SU-DHL-6 (cell line): ENCODE results near the gene PLXND1.

ENCODE experiments used
- H2AFZ ChIP-seq: fragments of 200-600 bp; sonication (generic); 2 replicates; pipeline ENCODE4 v1.6.1; 2014; ENCODE audit warnings: low read depth, mild to moderate bottlenecking, moderate library complexity, mixed read lengths, antibody characterized with exemption, low read length; ENCODE audit not compliant: severe bottlenecking
- H3F3A ChIP-seq: fragments of 200-600 bp; shearing (Covaris generic); 2 replicates; pipeline ENCODE4 v1.6.0; 2016; ENCODE audit warnings: antibody characterized with exemption, mild to moderate bottlenecking; ENCODE audit not compliant: insufficient read depth
- H3K27ac ChIP-seq: fragments of 200-600 bp; sonication (generic); 2 replicates; pipeline ENCODE4 v1.5.1; 2016; ENCODE audit warnings: low read depth, mild to moderate bottlenecking, low read length, moderate library complexity, mixed read lengths
- H3K27me3 ChIP-seq: fragments of 200-600 bp; sonication (generic), shearing (Covaris generic); 2 replicates; pipeline ENCODE4 v1.6.0; 2014; ENCODE audit warnings: mild to moderate bottlenecking, low read length
- H3K36me3 ChIP-seq: fragments of 200-600 bp; sonication (generic); 2 replicates; pipeline ENCODE4 v1.6.1; 2014; ENCODE audit warnings: mild to moderate bottlenecking, low read length, mixed read lengths
- H3K4me2 ChIP-seq: fragments of 300-600, 200-600 bp; shearing (Covaris generic), sonication (generic); 2 replicates; pipeline ENCODE4 v1.6.0; 2014; ENCODE audit warnings: low read length, low read depth, mild to moderate bottlenecking; ENCODE audit not compliant: poor library complexity, severe bottlenecking
- H3K4me3 ChIP-seq: fragments of 200-600 bp; sonication (generic); 2 replicates; pipeline ENCODE4 v1.5.1; 2014; ENCODE audit warnings: antibody characterized with exemption, low read length, mild to moderate bottlenecking, mixed read lengths; ENCODE audit not compliant: insufficient read depth, poor library complexity, severe bottlenecking
- H3K79me2 ChIP-seq: fragments of 200-600 bp; sonication (generic); 2 replicates; pipeline ENCODE4 v1.6.1; 2014; ENCODE audit warnings: mild to moderate bottlenecking, low read length, moderate library complexity; ENCODE audit not compliant: insufficient read depth
- H3K9ac ChIP-seq: fragments of 200-600 bp; sonication (generic); 2 replicates; pipeline ENCODE4 v1.7.0; 2014; ENCODE audit warnings: mild to moderate bottlenecking, low read length
- H3K9me2 ChIP-seq: fragments of 200-600 bp; sonication (generic); replicated peaks from 2 replicates; pipeline ENCODE4 v1.6.1; 2014; ENCODE audit warnings: low read length; ENCODE audit not compliant: insufficient read depth
- H3K9me3 ChIP-seq: fragments of 200-600 bp; sonication (generic); 2 replicates; pipeline ENCODE4 v1.6.1; 2014; ENCODE audit warnings: low read length, mixed read lengths; ENCODE audit not compliant: insufficient read depth
- H4K20me1 ChIP-seq: fragments of 200-600 bp; sonication (generic); 2 replicates; pipeline ENCODE4 v1.6.1; 2014; ENCODE audit warnings: low read depth, mild to moderate bottlenecking, antibody characterized with exemption, low read length, moderate library complexity, mixed read lengths
- CTCF ChIP-seq: fragments of 200-600 bp; sonication (generic); IDR thresholded peaks from one replicate; pipeline ENCODE4 v1.5.1; 2017; ENCODE audit warnings: antibody characterized with exemption, mild to moderate bottlenecking, low read length, moderate library complexity; ENCODE audit not compliant: insufficient read depth, poor library complexity, severe bottlenecking
- EZH2phosphoT487 ChIP-seq: fragments of 200-600 bp; sonication (generic), shearing (Covaris generic); conservative IDR thresholded peaks from 2 replicates; pipeline ENCODE4 v1.6.1; 2018; ENCODE audit warnings: mild to moderate bottlenecking, antibody characterized with exemption, low read length, moderate library complexity, mixed read lengths

PLXND1 gene

GRCh38 chr3:129608087-129608935 is 1.8 kb upstream of the PLXND1 start:
- no peak overlapping the region for H3K4me2 ChIP-seq
- H3F3A ChIP-seq = no peaks in the 10 kb centered on the region
- H3K79me2 ChIP-seq = no peaks in the 10 kb centered on the region
- TF ChIP-seq EZH2phosphoT487 (no peak), CTCF (no peak)
- H3K27ac ChIP-seq = no peak overlapping the region
- no peak overlapping the region for H3K9ac ChIP-seq
- H3K27me3 ChIP-seq = no peaks in the 10 kb centered on the region
- H2AFZ ChIP-seq = no peak overlapping the region
- no peaks in the 10 kb centered on the region for H3K9me3 ChIP-seq
- no peaks in the 10 kb centered on the region for H3K36me3 ChIP-seq
- H3K4me3 ChIP-seq = no peak overlapping the region
- H3K9me2 ChIP-seq = no peaks in the 10 kb centered on the region
- no peaks in the 10 kb centered on the region for H4K20me1 ChIP-seq

- Histone ChIP-seq H2AFZ (no peak overlapping the region), H3K9me3 (no peaks in the 10 kb centered on the region), H3K36me3 (no peaks in the 10 kb centered on the region), H4K20me1 (no peaks in the 10 kb centered on the region), H3K4me2 (peak overlapping the region; percentile 48), H3K9me2 (no peaks in the 10 kb centered on the region), H3K27ac (no peak overlapping the region), H3F3A (no peaks in the 10 kb centered on the region), H3K9ac (no peak overlapping the region), H3K27me3 (no peaks in the 10 kb centered on the region), H3K4me3 (peak overlapping the region; percentile 25), H3K79me2 (no peaks in the 10 kb centered on the region)
- TF ChIP-seq CTCF (no peak), EZH2phosphoT487 (no peak)
Measured at GRCh38 chr3:129607391-129608068, 1.1 kb upstream of the PLXND1 start.

GRCh38 chr3:129605922-129606635 is 397 bp downstream of the PLXND1 start:
- Histone ChIP-seq H3K4me2 (peak overlapping the region; percentile 38), H3K9me3 (no peaks in the 10 kb centered on the region), H3F3A (no peaks in the 10 kb centered on the region), H3K27me3 (no peaks in the 10 kb centered on the region), H3K9me2 (no peaks in the 10 kb centered on the region), H3K27ac (no peak overlapping the region), H2AFZ (no peak overlapping the region), H3K9ac (no peak overlapping the region), H3K4me3 (no peak overlapping the region), H3K36me3 (no peaks in the 10 kb centered on the region), H4K20me1 (no peaks in the 10 kb centered on the region), H3K79me2 (no peaks in the 10 kb centered on the region)
- TF ChIP-seq CTCF = no peak
